NCI-H146 (cell line): ENCODE measurements around the gene ACTL8.
"Not testable (repeated sequence)": the region's sequence is repeated elsewhere in the genome, so short reads cannot be mapped to it uniquely, and the experiment has no call there.

ENCODE experiments used
- DNase-seq: peaks from one replicate; lab custom pipeline; 2025; lab: John Stamatoyannopoulos, UW

ACTL8 gene

DNA sequence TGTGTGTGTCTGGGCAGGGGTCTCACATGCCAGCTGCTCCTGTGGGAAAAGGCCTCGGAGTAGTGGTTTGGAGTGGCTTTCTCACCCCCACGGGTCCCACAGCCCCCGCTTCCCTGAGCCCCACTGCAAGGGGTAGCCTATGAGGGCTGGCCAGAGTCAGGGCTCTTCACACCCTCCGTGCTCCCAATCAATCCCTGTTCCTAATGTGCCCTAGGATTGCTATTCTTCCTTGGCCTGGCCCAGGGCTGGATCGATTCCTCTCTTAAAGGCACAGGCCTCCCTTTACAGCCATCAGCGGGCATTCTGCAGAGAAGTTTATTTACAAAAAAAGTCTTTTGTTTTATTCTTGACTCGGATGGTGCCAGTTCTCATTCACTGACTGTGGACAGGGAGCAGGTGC, 19.3 kb upstream of the ACTL8 start:
- DNase-seq, result no peak

DNA sequence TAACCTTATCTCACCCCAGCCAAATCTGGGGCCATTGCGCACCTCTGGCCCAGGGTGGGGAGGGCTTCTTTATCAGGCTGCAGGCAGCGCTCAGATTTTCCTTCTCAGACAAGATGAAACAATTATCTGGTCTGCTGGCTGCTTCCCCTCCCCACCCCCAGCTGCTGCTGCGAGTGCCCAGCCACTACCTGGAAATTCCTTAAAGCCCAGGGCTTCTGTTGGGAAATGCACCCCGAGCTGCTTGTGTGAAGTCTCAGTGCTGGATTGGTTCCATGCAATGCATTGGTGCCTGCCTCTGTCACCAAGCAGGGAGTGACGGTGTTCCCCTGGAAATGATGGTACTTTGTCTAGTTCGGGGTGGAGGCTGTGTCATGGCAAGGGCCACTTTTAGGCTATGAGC, 18.5 kb upstream of the ACTL8 start:
- no peak for DNase-seq

DNA sequence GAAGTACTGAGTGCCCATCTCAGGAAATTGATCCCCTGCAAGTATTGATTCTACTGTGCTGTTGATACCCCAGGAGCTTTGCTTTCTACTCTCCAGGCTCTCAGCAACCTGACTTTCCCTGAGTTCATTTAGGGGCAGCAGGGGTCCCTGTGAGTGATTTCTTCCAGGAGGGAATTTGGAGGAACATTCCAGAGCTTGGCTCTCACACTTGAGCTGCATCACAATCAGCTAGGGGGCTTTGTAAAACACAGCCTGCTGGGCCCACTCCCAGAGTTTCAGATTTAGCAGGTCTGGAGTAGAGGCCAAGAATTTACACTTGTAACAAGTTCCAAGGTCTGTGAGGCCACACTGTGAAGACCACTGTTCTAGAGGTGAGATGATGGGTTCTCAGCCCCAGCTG, 16.1 kb upstream of the ACTL8 start:
- no peak for DNase-seq

DNA sequence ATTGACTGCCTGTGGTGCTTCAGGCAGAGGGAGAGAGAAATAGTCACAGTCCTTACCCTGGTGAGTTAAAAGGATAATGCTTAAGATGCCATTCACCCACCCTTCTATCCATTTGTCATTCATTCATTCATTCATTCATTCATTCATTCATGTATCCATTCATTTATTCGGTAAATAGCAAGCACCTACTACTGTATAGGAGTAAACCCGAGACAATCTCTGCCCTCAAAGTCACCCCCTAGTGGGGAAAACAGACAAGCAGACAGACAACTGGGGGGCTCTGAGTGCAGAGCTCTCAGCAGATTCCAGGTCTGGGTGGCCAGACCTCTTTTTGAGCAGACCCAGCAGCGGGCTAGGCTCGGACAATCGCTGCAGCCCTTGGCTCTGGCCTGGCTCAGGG, 14.1 kb upstream of the ACTL8 start:
- no peak for DNase-seq

DNA sequence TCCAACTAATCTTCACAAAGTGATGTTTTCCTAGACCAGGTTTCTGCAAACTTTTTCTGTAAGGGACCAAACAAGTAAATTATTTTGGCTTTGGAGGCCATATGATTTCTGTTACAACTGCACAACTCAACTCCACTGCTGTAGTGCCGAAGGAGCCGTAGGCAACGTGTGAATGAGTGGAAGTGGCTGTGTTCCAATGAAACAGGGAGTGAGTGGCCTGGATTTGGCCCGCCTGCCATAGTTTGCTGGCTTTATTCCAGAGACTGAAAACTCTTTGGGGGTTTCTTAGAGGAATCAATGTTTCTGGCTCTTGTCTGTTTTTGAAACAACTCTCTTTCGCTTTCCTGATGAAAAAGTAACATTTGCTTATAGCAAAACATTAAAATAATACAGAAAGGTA, 12.6 kb upstream of the ACTL8 start:
- DNase-seq, result no peak

DNA sequence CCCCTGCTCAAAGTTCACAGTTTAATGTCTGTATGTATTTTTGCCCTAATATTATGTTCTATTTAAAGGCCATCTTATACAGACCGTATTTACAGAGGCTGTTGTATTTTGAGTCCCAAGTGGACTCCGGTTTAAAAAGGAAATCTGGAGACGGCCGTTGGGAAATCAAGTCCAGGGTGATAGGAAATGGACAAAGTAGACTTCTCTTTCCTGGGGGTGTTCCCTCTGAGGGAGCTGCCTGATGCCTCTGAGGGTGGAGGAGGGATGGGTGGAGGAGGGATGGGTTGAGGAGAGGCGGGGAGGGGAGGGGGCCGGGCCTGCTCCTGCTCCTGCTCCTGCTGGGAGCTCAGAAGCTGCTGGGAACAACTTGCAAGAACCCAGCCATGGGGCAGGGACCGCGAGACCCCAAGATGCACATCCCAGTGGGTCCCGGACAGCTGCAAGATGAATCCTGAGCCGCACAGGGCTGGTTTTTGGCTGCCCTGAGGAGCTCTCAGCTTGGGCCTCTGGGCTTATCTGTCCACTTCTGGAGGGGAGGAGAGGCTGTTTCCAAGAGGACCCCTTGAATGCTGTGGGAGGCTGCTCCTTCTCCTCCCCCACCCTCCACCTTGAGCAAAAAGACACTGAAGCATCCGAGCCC, 12.0 kb upstream of the ACTL8 start:
- DNase-seq, result no peak

DNA sequence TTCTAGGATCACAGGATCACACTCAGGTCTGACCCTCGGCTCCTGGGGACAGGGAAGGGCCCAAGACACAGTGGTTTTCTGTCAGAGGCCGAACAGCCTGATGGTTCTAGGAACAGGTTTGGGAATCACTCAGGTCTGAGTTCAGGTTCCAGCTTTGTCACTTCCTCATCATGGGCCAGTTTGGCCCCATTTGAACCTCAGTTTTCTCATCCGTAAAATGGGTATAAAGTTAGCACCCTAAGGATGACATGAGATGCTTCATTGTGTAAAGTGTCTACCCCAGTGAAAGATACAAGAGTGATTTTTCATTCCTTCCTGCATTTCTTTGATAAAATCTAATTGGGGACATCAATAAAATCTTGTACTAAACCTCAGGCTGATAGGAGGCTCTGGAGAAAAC, 11.2 kb upstream of the ACTL8 start:
- no peak for DNase-seq

DNA sequence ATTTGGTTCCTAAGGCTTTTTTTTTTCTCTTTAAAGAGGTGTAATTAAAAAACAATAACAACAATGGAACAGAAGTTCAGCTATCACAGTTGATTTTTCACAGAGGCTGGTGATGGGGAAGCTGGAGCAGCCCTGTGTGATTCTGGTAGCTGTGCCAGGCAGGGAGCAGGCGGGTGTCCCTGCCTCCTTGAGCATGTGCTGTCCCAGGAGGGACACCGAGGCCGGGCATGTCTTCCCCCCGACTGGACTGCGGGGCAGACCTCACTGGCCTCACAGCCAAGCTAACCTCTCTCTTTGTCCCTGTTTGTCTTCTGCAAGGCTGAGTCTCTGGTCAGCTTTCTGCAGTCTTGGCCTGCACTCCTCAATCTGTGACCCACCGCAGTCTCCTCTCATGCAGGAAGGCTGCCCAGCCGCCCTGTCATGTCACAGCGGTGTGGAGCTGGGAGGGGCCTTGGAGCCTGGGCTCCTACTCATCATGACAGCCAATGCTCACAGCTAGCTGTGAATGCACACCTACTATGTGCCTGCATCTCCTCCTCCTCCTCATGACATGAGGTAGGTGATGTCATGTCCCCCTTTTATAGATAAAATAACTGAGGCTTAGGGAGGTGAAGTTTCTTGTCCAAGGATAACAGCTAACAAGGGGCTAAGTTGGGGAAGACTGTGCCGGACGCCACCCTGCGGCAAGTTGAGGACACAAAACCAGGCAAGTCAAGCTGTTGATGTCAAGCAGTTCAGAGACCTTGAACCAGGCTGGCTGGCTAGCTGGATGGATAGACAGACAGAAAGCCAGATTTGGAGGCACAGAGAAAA, 10.3 kb upstream of the ACTL8 start:
- DNase-seq, result no peak

DNA sequence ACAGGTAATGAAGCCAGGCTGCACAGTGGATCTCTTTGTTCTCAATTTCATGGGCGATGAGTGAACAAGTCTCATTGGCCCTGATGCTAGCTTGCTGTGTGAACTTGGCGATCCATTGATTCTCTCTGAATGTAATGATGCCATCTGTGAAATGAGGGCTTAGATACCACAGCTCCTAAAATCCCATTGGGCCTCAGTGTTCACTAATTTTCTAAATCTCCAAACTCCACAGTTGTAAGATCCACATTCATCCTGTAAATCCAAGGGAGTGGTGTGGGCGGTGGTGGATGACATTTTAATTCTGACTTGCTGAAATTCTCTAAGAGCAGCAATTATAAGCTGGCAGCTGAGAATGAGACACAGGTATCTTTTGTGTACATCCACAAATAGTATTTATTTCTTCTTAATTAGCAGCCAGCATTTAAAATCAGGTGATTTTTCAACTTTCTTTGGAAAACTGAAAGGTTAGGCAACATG, 9.6 kb upstream of the ACTL8 start:
- no peak for DNase-seq

DNA sequence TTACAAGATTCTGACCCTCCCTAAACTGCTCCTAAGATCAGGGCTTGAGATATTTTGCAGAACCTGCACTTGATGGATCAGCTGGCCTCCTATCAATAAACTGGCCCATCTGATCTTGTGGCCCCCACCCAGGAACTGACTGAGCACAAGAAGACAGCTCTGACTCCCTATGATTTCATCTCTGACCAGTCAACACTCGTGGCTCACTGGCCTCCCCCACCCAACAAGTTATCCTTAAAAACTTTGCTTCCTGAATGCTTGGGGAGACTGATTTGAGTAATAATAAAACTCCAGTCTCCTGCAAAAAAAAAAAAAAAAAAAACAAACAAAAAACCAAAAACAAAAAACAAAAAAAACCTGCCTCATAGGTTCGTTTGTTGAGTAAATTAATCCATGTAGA, 8.9 kb upstream of the ACTL8 start:
- DNase-seq, result not testable (repeated sequence)

DNA sequence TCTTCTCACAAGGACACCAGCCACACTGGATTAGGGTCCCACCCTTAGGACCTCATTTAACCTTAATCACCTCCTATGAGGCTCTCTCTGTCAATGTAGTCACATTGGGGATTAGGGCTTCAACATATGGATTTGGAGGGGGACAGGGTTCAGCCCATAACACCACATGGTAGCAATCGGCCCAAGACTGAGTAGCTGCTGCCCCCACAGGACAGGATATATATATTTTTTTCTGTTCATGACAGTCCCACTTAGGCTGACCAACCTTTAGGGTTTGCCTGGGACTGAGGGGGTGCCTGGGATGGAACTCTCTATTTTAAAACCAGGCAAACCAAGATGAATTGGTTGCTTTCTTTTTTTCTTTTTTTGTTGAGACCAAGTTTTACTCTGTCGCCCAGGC, 8.2 kb upstream of the ACTL8 start:
- no peak for DNase-seq

DNA sequence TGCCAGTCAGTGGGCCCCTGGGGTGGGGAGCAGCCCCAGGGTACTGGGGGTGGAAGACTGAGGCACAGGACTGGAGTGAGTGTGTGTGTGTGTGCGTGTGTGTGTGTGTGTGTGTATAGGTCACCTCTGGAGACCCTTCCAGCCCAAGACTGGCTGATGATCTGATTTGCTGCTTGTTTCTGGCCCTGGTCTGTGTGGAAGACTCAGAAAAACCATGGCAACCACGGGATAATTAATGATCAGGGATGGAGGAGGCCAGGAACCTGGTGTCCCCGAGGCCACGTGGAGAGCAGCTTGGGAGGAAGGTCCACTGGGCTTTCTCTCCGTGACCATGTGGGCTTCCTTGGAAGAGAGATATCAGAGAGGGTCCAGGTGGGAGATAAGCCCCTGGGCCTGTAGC, 4.8 kb upstream of the ACTL8 start:
- DNase-seq, result no peak

DNA sequence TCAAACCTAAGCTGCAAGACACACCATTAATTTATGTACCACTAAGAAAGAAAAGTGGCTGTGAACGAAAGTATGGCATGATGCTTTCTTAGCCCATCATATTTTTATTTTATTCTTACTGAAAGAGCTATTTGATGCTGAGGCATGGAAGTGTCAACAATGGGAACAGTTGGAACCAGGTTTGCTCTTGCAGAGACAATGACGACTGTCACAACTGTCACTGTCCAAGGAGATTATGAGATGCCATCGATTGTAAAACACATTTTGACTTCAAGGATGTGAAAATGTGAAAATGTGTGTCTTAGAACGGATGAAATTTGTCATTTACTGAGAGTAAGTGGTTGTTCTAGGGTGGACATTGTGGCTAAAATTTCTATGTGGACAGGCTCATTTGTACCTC, 2.8 kb upstream of the ACTL8 start:
- DNase-seq, result no peak

DNA sequence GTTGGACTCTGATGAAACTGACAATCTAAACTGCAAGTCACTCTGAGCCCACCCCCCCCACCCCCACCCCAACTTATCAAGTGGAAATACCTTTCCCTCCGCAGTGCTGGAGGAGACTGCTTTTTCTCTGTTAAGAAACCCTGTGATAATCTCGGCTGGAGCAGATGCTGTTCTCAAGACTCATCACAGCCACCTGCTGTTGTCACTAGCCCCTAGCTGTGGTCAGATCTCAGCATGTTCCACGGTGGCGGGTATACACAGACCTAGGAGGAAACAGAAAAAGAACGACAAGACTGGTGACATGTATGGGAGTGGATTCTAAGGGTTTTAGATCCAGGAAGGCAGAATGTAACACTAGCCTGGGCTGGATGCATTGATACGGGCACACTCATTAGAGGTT, 2.3 kb downstream of the ACTL8 start:
- DNase-seq, result no peak

DNA sequence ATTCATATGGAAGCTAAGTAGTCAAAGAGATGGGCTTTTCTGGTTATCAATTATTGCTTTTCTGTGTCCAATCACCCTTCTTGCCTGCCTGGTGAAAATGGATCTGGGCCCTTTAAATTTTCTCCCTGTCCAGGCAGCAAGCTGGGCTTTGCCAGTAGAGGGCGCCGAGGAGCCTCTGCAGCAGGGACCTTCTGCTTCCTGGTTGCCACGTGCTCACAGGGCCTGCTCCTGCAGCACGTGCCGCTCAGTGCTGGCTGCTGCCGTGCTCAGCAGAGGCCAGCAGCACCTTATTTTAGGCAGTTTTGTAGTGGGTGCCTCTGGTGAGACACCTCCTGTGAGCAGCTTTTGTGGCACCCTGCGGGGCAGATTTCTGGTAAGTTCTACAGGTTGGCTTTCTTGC, 4.0 kb downstream of the ACTL8 start:
- DNase-seq, result peak; percentile 4

DNA sequence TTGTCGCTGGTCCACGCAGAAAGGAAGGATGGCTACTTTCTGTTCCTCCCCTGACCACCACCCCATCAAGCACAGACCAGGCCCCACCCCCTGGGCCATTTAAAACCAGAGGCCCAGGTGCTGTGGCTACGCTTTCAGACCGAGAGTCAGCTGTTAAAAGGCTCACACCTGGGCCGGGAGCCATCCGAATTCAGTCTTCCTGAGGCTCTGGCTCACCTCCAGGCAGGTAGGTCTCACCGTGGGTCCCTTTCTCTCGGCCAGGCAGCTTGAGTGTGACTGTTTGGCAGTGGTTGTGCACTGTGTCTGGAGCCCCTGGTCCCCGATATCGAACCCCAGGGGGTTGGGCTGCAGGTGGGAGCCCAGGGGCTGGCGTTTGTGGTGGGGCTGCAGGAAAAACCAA, 7.2 kb downstream of the ACTL8 start:
- DNase-seq, result no peak

DNA sequence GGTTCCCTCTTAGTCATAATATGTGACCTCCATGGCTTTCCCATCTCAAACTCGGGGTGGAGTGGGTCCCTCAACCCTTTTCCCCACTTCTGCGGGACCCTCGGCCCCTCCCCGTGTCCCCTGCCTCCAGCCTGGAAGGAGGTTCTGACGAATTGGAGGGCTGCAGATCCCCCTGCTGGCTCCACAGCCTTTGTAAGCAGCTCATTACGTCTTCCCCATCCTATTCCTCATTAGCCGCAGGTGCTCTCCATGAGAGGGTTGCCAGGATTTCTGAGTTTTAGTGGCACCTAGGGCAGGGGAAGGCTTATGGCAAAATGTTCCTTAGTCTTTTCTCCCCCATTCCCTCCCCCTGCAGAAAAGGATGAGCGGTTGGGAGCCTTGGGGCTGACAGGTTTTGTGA, 8.3 kb downstream of the ACTL8 start:
- DNase-seq, result no peak

DNA sequence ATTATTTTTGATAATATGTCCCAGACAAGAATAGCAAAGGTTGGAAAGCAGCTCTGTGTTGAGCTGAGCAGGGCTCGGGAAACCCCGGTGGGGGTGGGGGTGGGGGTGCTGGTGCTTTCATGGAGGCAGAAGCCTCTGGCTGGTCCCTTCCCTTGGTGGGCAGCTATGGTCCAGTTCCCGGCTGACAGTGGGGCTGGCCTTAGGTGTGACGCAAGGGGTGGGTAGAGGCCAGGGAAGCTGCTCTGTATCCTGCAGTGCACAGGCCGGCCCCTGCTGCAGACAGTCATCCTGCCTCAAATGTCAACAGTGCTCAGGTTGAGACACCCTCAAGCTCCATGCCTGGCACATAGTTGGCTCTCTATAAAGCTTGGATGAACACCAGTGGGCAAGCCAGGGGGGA, 8.9 kb downstream of the ACTL8 start:
- no peak for DNase-seq

DNA sequence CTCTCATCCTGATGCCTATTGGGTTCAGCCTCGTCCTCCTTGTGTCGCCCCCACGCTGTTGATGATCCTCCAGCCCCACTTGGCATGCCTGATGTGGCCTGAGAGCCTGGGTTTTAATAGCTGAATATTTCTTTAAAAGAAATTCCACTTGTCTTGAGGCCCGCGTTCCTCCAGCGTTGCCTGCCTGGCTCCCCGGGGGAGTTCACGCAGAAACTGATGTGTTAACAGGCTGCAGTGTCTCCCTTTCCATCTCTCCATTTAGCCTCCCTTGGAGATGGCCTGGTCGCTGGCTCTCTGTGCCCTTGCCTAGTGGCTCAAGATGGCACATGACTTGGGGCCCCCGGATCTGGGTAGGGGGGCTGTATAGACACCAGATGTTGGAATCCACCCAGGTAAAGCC, 9.5 kb downstream of the ACTL8 start:
- no peak for DNase-seq

DNA sequence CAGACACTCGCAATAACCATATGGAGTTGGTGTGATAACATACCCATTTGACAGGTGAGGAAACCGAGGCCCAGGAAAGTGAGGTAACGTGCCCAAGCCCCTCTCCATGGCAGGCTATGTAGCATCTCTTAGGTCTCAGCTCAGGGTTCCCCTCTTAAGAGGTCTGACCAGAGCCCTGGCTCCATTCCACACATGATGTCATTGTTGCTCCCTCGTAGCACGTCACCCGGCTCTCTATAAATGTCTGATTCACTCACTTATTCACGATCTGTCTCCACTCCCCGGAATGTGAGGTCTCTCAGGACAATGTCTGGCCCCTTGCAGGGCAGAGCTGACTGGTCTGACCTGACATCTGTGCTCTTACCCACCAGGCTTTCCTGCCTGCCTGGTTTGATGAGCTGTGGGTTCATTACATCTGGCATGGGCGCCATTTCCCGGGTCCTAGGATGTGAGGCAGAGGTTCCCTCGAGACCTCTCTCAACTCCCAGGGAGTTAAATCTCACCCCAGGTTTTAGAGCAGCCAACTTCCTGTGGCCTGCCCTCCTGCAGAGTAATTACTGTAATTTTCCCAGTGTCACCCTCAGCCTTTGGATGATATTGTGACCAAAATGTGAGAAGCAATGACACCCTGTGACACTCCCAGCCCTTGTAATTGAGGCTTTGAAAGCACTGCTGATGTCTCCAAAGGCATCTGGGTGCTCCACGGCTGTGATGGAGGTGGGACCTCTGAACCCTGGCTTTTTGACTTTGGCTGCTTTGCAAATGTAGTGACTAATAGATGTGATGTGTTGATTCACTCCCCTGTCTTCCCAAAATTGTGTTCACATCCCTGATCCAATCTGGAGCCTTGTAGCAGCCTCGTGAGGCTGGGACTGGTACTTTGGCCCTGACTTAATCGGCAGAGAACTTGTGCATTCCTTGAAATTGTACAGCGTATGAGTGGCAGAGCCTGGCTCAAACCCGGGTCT, 10.6 kb downstream of the ACTL8 start:
- no peak for DNase-seq

DNA sequence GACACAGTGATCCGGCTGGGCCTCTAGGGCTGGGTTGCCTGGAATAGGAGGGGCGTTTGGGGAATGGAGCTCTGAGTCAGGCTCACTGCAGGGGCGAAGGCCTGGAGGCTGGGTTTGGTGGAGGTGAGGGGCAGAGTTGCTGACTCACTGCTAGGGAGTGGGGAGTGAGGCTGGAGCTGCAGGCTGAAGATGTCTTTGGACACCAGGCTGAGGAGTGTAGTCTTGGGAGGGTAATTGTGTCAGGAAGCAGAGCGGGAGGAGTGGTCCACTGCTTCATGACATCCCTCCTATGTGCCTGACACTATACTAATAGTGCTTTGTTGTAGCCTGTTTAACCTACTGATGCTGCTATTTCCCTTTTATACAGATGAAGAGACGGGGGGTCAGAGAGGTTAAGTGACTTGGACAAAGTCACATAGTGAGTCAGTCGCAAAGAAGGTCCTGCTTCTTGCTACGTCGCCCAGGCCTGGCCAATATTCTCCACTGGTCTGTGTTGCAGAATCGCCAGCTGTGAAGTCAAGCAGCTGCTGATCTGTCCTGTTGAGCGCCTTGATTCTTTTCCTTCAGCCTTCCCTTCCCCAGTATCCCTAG, 13.6 kb downstream of the ACTL8 start:
- DNase-seq, result no peak

DNA sequence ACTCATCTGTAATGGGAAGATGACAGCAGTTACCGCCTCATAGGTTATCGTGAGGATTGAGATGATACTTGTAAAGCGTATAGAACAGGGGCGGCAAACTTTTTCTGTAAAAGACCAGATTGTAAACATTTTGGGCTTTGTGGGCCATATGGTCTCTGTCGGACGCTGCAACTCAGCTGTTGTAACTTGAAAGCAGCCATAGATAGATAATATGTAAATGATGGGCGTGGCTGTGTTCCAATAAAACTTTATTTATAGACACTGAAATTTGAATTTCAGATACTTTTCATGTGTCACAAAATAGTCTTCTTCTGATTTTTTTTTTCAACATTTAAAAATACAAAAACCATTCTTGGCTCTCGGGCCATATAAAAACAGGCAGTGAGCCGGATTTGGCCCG, 15.8 kb downstream of the ACTL8 start:
- no peak for DNase-seq
